ENCODE measurements around the gene IGFL2. TPM values are rescaled to one million over a fixed set of nuclear protein-coding genes. Genes with fewer than 3 reads are reported as not detected.

Gene IGFL2
- not detected in 2 replicates for total RNA-seq

DNA sequence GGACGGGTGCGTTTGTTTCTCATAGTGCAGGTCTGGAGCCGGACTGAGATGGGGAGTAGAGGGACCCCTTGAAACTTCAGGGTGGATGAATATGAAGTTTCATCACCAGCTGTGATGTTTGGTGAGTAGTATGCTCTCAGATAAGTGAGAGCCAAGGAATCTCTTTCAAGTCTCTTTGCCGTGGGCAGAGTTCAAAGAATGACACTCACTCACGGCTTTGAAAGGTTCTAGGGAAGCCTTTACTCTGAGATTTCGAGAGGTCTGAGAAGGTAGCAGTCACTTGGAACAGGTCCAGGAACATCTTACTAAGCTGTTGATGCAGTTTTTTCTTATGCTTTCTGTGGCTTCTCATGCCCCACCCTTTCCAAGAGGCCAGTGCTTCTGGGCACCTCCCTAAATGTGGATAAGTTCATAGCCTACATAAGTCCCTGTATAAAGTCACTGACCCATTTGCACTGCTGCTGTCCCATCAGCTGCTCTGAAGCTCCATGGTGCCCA lies at the start of gene IGFL2:
Gene IGFL2 (plus strand): TSS at position 448 of the 498 bp plus-strand sequence. CDS start 41 bp downstream, at position 489.

DNA sequence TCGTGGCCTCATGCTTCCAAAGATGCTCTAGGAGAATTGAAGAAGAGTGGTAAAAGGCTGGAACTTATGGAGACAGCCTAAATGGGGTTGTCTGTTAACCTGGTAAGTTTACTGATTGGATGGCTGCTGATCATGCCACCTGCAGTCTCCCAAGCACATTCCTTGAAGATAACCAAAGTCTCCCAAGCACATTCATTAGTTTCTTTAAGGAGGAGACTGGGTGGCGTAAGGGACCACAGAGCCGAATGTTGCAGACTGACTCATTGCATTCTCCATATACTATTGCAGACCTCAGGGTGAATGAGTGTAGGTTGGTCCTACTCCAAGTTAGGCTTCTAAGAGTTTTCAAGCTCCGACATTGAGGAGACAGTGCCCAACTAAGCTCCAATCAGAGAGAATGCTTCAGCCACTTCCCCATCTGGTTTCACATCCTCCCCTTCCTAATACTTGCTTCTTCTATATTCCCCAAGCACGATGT lies 23.4 kb upstream of the IGFL2 start, which contains the start of gene IGFL3:
Gene IGFL3 (minus strand): TSS at position 51 of the 478 bp plus-strand sequence. CDS start 39 bp downstream, at position 12.

Other genes starting within 250 kb of the IGFL2 start
- gene MYPOP, start 245.6 kb upstream of the IGFL2 start, total RNA-seq, result 0.53 and 1.1 TPM in 2 replicates
- gene NANOS2, start 233.5 kb upstream of the IGFL2 start, total RNA-seq, result not detected in 2 replicates
- gene NOVA2, start 174.4 kb upstream of the IGFL2 start, total RNA-seq, result 0.12 and 0.13 TPM in 2 replicates
- gene CCDC61, start 152.8 kb upstream of the IGFL2 start, total RNA-seq, result 4.8 and 6.2 TPM in 2 replicates
- not detected in 2 replicates for gene PGLYRP1, start 125.2 kb upstream of the IGFL2 start, total RNA-seq
- 0.06 TPM in 1 of 2 replicates, not detected in the other for gene IGFL4, start 107.2 kb upstream of the IGFL2 start, total RNA-seq
- gene IGFL3, start 23.6 kb upstream of the IGFL2 start, total RNA-seq, result not detected in 2 replicates
- not detected in 2 replicates for gene IGFL1, start 81.5 kb downstream of the IGFL2 start, total RNA-seq
- gene HIF3A, start 148.8 kb downstream of the IGFL2 start, total RNA-seq, result 0.40 and 1.1 TPM in 2 replicates
- 54.1 and 75.4 TPM in 2 replicates for gene PPP5C, start 198.8 kb downstream of the IGFL2 start, total RNA-seq

All from aortic smooth muscle cell (primary cell).